GM18858 (cell line): ENCODE measurements around the gene WDR7.
"Not testable (repeated sequence)": the region's sequence is repeated elsewhere in the genome, so short reads cannot be mapped to it uniquely, and the experiment has no call there.

Experiments used
- ATAC-seq: cut with Tn5 transposase; IDR thresholded peaks from one replicate; pipeline ENCODE4 v1.9.1; 2021; ENCODE audit not compliant: unreplicated experiment

The WDR7 gene

DNA sequence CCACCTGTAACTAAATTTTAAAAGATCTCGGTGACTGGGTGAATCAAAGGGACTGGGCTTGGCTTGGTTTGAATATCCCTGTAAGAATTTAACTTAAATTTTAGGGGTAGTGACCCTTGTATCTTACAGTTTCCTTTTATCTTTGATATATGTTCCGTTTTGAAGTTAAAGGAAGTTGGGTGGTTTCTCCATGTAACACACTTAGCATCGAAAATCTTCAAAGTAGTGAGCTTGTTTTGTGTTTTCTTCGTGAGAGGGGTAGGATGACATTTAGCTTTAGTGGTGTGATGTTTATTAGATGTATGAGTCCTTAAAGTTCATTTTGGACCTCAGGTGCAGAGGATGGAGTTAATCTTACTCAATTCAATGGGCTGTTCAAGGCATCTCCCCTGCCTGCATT, 1.6 kb downstream of the WDR7 start:
- ATAC-seq = no peak

DNA sequence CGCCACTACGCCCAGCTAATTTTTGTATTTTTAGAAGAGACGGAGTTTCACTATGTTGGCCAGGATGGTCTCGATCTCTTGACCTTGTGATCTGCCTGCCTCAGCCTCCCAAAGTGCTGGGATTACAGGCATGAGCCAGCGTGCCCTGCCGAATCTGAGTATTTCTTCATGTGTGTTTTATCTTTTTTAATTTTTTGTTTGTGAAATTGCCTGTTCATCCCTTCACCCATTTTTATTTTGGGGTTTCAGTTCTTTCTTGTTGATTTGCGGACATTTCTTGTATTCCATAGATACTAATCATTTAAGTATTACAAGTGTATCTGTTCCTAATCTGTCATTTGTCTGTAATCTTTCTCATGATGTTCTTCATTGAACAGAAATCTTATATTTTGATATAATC, 3.1 kb downstream of the WDR7 start:
- not testable (repeated sequence) for ATAC-seq

DNA sequence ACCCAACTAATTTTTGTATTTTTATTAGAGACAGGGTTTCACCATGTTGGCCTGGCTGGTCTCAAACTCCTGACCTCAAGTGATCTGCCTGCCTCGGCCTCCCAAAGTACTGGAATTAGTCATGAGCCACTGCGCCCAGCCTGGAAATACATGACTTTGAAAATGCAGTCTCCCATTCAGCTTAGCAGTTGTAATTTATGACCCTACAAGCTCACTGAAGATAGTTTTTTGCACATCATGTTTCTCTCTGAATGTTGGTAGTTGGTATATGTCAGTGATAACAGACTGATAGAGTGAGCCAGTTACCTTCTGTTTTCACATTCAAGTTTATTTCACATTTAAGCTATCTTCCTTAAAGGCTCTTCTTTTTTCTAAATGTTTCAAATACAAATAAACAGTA, 7.1 kb downstream of the WDR7 start:
- no peak for ATAC-seq

DNA sequence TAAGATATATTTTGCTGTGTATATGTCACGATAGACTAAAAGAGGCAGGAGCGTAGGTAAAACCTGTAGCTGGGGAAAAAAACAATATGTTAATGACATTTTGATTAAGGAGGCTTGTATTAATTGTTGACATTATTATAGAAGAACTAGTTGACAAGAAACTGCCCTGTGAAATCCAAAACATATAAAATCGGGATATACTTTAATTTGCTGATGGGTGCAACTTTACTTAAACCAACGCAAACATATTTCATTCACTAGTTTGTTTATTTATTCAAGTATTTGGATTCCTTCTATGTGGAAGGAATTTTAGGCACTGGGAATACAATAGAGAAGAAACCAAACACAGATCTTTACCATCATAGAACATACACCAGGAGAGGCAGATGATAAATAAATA, 8.0 kb downstream of the WDR7 start:
- ATAC-seq = no peak

DNA sequence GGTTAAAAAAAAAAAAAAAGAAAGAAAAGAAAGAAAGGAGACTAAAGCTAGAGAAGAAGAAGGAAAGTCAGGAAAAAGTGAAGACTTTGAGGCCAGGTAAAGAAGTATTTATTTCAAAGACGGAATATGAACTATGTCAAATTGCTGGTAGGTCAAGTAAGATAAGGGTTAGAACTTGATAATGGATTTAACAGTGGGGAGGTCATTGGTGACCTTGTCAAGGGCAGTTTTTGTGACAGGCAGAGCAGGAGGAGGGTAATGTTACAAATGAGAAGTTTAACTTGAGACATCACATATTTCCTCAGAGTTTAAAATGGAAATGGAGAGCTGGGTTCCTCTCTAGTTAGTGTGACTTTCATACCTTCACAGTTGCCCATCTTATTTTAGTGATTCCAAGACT, 9.5 kb downstream of the WDR7 start:
- no peak for ATAC-seq

DNA sequence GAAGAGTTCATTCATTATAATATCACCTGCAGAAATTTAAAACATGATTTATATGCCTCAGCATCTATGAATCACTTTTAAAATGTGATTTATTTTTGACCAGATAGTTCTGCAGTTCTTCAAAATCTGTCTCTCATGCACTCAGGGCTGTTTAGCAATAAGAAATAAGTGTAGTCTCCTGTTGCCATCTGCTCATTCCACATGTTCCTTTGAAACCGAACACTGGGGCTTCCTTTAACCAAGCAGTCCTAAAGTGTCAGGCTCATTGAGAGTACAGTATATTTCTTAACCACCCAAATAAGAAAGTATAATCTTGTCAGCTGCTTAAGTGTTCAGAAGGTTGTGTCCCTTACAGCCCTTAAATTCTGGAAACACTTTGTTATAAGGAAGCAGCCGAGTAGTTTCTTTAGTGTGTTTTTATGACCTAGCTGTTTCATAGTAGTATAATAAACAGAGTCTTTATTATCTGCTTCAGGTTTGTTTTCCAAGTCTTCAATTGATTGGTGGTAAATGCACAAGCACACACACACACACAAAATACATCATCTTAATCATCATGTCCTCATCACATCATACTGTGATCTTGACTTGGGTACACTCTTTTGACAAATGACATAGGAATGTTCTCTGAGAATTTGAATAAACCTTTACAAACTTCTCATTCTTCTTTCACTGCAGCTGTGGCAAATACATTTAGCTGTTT, 10.4 kb downstream of the WDR7 start:
- ATAC-seq = no peak

DNA sequence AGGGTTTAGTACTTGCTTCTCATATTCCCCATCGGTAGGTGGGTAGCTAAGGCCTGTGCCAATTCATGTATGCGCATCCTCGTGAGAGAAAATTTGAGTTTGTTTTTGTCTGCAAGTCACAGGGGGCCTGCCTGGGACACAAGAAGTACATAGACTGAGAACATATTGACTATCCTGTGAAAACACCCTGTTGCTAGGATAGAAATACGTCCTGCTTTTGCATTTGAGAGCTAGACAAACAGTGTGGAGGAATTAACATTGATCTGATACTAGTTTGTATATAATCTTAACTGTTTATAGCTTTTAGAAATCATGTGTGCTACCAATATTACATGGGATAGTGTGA, 10.9 kb downstream of the WDR7 start:
- ATAC-seq = no peak

DNA sequence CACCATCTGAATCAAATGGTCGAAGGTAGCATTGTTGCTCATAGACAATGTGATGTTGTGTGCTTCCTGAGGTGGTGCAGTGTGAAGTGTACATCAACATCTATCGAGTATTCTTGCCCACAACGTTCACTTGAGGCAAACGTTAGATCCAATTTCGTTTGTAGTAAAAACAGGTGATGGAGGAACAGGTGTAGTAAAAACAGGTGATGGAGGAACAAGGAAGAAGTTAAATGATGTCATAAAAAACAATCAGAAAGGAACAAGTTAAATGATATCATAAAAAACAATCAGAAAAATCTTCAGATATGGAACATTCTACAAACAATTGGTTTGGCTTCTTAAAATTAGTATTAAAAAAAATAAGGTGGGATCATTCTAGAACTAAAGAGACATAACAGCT, 11.3 kb downstream of the WDR7 start:
- ATAC-seq = no peak

DNA sequence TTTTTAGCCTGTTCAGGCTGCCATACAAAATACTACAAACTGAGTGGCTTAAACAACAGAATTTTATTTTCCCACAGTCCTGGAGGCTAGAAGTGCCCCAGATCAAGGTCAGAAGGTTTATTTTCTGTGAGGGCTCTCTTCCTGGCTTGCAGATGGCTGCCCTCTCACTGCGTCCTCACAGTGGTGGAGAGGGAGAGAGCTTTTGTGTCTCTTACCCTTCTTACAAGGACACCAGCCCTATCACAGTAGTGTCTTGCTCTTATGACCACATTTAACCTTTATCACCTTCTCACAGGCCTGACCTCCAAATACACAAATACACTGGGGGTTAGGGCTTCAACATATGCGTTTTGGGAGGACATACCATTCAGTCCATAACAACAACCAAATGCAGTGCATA, 11.7 kb downstream of the WDR7 start:
- no peak for ATAC-seq

DNA sequence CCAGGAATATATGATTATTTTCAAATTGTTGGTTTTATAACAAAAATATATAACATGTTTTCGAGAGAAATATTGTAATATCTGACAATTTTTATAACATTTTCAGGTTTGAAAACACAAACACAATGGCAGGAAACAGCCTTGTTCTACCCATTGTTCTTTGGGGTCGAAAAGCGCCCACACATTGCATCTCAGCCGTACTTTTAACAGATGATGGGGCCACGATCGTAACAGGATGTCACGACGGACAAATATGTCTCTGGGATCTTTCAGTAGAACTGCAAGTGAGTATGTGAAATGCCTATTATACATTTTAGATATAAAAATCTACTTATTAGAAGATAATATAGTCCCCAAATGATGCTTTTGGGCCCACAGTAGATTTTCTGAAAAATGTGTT, 21.2 kb downstream of the WDR7 start:
- ATAC-seq = no peak

DNA sequence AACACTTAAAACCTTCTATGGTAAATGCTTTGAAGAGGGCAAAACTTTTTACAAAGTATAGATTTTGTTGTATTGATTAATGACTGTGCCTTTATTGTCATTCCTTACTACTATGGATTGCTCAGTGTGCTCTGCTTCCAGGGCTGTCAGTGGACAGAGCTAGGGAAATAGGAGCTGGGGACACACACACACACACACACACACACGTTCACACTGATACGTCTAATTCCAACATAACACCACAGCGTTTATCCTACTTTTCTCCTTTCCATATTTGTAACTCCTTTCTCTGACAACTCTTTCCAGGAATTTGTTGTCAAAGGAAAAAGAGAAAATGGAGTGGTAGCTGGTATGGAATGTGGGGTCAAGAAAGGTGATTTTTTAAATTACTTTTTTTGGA, 21.8 kb downstream of the WDR7 start:
- ATAC-seq = no peak

DNA sequence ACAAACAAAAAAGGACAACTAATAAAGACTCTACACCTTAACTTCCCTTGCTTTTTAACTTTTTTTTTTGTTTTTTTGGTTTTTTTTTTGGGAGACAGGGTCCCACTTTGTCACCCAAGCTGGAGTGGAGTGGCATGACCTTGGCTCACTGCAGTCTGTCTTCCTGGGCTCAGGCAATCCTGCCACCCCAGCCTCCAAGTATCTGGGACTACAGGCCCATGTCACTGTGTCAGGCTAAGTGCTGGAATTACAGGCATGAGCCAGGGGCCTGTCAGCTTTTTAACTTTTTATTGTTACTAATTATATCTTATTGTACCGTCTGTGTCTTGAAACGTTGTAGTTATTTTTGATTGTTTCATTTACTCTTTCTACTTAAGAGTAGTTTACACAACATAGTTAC, 25.5 kb downstream of the WDR7 start:
- ATAC-seq = no peak

DNA sequence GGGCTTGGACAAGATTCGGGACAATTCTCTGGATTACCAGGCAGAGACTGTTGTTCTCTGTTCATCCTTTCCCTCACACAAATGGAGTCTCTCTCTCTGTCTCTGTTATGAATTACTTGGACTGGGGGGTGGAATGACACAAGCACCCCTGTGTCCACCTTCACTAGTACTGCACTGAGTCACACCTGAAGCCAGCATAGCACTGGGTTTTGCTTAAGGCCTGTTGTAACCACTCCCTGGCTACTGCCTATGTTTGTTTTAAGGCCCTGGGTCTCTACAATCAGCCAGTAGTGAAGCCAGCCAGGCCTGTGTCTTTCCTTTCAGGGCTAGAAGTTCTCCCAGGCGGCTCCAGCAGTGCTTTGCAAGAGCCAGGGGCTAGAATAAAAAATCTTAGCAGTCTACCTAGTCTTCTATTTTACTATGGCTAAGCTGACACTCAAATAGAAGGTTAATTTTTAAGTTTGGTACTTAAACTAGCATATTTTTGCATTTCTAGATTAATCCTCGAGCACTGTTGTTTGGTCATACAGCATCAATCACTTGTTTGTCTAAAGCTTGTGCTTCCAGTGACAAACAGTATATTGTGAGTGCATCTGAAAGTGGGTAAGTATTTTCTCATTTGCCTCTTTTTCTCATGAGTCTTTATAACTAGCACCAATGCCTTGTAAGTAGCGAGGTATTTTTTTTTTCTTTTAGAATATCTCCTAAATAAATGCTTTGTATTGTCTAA, 27.8 kb downstream of the WDR7 start:
- ATAC-seq = no peak

DNA sequence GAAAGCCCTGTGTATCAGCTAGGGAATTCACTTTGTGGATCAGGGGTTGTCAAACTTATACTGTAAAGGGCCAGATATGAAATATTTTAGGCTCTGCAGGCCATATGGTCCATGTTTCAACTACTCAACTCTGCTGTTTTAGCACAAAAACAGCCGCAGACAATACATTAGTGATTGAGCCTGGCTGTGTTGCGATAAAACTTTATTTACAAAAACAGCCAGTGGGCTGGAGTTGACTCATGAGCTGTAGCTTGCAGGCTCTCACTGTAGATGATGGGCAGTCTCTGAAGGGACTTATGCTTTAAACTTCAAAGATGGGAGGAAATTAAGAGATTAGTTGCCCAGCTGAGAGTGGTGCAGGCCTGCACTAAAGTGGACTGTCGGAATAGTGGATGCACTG, 33.1 kb downstream of the WDR7 start:
- no peak for ATAC-seq

DNA sequence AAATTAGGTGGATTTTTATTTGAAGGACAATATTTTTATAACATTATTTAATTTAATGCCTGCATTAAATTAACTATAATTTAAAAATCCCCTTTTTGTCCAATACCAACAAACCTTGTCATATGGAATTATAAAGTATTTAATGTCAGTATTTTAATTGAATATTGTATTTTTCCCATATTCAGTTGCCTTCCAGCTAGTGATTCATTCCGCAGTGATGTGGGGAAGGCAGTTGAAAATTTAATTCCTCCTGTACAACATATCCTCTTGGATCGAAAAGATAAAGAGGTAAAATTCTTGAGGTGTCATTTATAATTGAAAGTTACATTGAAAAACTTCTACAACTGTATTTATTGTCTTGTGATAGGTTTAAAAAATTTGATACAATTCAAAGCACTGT, 40.4 kb downstream of the WDR7 start:
- ATAC-seq = no peak

DNA sequence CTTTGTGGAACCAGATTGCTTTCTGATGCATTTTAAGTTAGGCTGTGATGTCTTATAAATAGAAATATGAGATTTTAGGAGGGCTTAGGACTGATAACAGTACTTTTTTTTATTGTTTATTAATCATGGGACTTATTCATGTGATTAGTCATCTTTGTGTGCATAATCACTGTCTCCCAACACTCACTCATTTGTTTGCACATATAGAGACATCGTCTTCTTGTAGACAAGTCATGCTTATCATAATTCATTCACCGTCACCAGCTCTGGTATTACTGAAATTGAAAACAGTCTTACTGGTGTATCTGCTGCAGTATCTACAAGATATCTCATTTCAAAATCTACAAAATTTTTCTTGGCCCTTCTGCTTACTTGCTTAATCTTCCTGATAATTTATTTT, 45.8 kb downstream of the WDR7 start:
- no peak for ATAC-seq

DNA sequence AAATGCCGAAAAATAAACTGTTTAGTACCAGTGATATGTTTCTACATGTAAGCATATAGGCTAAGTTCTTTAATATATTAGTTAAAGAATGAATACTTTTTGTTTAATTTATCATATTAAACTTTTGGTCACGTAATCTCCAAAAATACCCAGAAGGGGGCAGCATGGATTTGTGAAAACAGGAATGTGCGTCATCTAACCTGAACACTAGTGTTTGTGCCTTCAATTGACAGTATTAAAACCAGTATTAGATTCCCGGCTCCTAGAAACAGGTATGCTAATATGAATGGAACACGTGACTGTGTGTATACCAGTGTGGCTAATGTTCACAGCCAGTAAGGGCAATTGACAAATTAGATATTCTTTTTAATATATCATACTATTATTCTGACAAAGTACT, 51.8 kb downstream of the WDR7 start:
- no peak for ATAC-seq

DNA sequence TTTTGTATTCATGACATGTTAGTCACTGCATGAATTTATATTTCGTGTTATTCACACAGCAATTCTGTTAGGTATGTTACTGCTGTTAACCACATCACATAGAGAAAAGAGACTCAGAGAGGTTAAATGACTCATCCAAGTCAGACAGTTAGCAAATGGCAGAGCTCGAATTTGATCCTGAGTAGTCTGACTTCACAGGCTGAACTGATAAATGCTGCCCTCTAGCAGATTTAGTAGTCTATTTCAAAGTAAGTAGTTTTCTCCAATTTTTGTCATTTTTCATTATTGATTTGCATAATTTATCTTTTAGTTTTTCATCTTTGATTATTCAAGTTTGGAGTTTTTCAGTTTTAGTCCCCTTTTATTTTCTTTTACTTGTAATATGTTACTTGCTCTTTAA, 58.3 kb downstream of the WDR7 start:
- peak; percentile 100 for ATAC-seq

DNA sequence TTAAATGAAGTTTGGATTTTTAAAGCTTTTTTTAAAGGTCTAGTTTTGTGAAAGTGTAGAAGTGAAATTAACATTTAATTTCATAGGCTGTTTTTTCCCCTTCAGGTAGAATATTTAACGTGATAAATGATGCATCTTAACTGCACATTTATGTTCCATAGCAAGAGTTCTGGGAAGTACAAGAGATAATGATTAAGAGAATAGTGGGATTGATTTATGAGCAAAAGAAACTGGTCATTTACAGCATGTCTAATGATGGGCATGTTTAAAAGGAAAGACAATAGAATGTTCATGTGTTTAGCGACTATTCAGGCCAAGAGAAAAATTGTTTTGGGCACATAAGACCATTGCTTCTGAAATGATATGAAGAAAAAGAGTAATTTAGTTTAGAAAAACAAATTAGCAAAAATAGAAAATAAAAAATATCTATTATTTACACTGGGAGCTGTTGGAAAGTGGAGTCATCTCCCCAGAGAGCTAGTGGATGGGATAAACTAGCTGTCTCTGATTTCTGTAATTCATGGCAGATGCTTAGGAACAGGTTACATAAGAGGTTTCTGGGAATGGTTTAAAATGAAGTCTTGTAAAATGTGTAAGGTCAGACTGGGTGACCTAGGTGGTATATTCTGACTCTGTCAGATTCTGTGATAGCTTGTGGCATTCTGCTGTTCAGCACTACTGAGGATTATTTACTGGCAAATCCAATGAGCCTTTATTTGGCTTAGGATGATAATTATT, 60.7 kb downstream of the WDR7 start:
- ATAC-seq = no peak

DNA sequence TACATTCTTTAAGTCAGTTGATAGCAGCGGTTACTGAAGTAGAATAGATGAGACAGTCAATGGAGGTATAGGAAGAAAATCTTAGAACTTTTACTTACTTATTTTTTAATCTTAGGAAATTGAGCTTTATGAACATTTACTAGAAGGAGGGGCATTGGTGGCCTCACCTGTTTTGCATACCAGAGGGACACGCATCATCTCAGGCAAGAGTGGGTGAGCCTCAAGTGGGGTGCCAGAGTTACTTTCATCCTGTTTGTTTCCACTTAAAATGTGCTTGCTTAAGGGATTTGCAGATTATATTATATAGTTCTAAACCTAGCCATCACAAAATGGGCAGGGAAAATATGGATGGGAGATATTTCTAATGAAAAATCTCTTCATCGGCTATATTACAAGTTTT, 61.6 kb downstream of the WDR7 start:
- no peak for ATAC-seq

DNA sequence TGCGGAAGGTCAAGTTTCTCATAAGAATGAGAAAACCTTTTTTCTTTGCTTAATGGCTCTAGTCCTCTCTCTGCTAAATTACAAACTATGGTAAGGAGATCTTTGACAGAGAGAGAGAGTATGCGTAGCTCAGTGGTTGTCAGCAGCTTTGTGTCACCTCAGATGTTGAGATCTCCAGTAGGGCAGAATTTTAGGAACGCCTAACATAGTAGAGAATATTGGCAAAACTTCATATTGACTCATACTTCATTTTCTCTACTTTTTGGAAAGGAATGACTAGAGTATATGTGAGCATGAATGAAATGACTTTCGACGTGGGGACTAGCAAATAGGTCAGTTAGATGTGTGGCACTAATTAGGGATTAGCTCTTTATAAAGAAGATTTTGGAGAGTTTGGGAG, 64.0 kb downstream of the WDR7 start:
- no peak for ATAC-seq

DNA sequence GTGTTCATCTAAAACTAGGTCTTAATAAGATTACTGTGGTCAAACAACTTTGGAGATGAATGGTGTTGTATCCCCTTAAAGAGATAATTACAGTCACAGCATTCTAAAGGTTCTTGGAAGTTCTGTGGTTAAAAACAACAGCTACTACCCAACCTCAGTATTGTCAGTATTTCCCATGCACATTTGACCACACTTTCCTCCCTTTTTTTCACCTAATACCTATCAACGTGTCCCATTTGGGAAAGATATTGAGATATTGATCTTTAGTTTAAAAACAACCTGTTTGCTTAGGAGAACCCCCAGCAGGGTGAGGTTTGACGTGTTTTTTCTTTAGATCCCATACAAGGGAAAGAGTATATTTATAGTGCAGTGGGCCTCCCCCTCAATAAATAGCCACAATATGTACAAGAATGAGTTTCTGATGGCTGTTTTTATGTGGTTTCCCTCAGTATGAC, 65.6 kb downstream of the WDR7 start:
- ATAC-seq = no peak
